Brain microvascular endothelial cell (primary cell): ENCODE results near the gene SULT1C2.
"Not testable (repeated sequence)": the region's sequence is repeated elsewhere in the genome, so short reads cannot be mapped to it uniquely, and the experiment has no call there.

Source experiments
- DNase-seq: peaks from one replicate; pipeline ENCODE4 v3.0.0-alpha.2; 2020
- H3K27ac ChIP-seq: fragments of 250-450 bp; sonication (Bioruptor Pico); 2 replicates; pipeline ENCODE4 v1.5.1; 2020; ENCODE audit warnings: mild to moderate bottlenecking, moderate library complexity
- H3K27me3 ChIP-seq: fragments of 250-450 bp; sonication (Bioruptor Pico); replicated peaks from 2 replicates; pipeline ENCODE4 v1.5.1; 2020; ENCODE audit warnings: mild to moderate bottlenecking
- H3K36me3 ChIP-seq: fragments of 250-450 bp; sonication (Bioruptor Pico); replicated peaks from 2 replicates; pipeline ENCODE4 v1.5.1; 2020; ENCODE audit warnings: mild to moderate bottlenecking
- H3K4me3 ChIP-seq: 2 replicates; pipeline ENCODE4 v1.5.1; 2011; ENCODE audit warnings: low read depth, mild to moderate bottlenecking, control low read depth, low read length, moderate library complexity
- CTCF ChIP-seq: IDR thresholded peaks from 2 replicates; pipeline ENCODE4 v1.5.1; 2011; ENCODE audit warnings: low read depth, mild to moderate bottlenecking, moderate library complexity, low read length, control low read depth, inconsistent platforms; ENCODE audit errors: missing control alignments
- in situ Hi-C: cut with HindIII; loops from 2 replicates; pipeline ENCODE4 v1.10.0; 2017; ENCODE audit warnings: low sequenced_read_pairs, low pct_ligation_motif_present

SULT1C2 gene

GRCh38 chr2:108351889-108352288 lies 63.2 kb downstream of the SULT1C2 start:
- in situ Hi-C loops: no loop called here
- H3K4me3 ChIP-seq: no peak overlapping the region

GRCh38 chr2:108354136-108354535 lies 65.4 kb downstream of the SULT1C2 start:
- Histone ChIP-seq H3K4me3 (no peak overlapping the region), H3K27ac (no peak overlapping the region), H3K36me3 (no peaks in the 10 kb centered on the region), H3K27me3 (no peaks in the 10 kb centered on the region)
- no peak for TF ChIP-seq CTCF
- no peak for DNase-seq
- in situ Hi-C loops: no loop called here

More at GRCh38 chr2:108351889-108352288, 63.2 kb downstream of the SULT1C2 start:
- H3K27ac ChIP-seq: no peak overlapping the region
- TF ChIP-seq CTCF: no peak
- no peaks in the 10 kb centered on the region for H3K27me3 ChIP-seq
- DNase-seq: no peak
- no peaks in the 10 kb centered on the region for H3K36me3 ChIP-seq

- no peak overlapping the region for H3K27ac ChIP-seq
- no peak overlapping the region for H3K4me3 ChIP-seq
- TF ChIP-seq CTCF: no peak
- in situ Hi-C loops: no loop called here
- no peaks in the 10 kb centered on the region for H3K27me3 ChIP-seq
- DNase-seq: no peak
- no peaks in the 10 kb centered on the region for H3K36me3 ChIP-seq
These were observed 67.4 kb downstream of the SULT1C2 start for GRCh38 chr2:108355906-108356734.

- in situ Hi-C loops, H3K36me3 ChIP-seq, DNase-seq, H3K27ac ChIP-seq, H3K27me3 ChIP-seq, H3K4me3 ChIP-seq: not testable (repeated sequence)
These were observed 70.6 kb downstream of the SULT1C2 start for GRCh38 chr2:108359336-108359735.
